Glomerular endothelial cell (primary cell): ENCODE measurements around the gene DPY30. TPM values are rescaled to one million over a fixed set of nuclear protein-coding genes. Genes with fewer than 3 reads are reported as not detected.
A peak's percentile ranks its signal among the peaks of the same experiment; 100 is the strongest.
"Not testable (repeated sequence)": the region's sequence is repeated elsewhere in the genome, so short reads cannot be mapped to it uniquely, and the experiment has no call there.

Experiments
- DNase-seq: peaks from one replicate; pipeline ENCODE4 v3.0.0-alpha.2; 2011; ENCODE audit warnings: low read depth, low spot score; ENCODE audit errors: extremely low read depth
- total RNA-seq: library from RNA; depleted of rRNA; stranded (reverse); fragments of >200 nt; gene quantifications from 2 replicates; pipeline ENCODE4 v1.2.3, GENCODE V29; 2015

Gene DPY30
- 61.7 and 68.7 TPM in 2 replicates for total RNA-seq

DNA sequence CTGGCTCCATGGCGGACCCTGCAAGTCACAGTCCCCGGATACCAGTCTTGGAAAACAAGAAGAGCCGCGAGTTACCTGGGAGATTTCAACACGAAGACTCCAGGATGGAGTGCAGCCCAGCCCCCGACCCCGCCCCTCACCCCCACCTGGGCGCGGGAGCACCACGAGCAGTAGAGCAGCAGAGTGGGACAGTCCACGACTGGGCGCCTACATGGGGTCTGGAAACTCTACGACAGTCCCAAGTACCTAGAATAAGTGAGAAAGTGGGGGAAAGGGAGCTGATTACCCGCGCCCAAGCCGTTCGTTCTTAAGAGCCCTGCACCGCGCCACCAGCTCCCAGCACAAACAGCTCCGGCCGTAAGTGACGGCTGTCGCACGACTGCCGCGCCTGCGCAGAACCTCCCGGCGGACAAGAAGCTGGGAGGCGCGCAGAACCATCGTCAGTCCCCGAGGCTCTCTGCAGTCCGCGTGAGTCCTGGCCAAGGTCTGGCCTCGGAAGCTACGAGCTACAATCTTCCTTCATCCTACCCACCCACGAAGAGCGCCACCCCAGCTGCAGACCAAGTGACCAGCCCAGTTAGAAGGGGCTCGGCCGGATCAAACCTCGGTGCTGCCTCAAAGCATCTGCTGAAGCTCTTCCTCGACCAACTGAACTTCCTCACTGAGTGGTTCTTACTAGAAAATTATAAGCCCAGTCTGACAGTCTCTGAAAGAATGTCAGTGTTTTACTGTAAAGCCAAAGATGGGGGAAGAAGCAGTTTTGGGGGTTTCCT lies at the start of gene DPY30:
TSS of gene DPY30 (minus strand) at position 359 of the 773 bp plus-strand sequence. CDS start at position 10, 349 bp downstream.
- peak; percentile 62 for DNase-seq

DNA sequence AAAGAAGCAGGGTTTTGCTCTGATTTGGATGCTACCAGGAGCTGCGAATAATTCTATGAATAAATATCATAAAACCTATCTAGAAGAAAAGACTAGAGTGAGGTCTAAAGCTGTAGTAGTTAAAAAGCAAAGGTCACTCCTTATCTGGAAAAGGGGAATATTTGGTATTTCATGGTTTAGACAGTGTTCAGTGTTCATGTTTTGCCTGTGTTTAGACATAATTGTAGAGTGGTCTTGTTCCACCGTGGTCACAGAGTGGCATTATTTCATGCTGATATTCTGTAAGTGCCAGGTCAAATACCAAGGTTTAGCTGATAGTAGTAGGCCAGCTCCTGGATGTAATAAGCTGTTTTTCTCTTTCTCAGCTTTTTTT lies 34.5 kb upstream of the DPY30 start:
- DNase-seq = no peak

DNA sequence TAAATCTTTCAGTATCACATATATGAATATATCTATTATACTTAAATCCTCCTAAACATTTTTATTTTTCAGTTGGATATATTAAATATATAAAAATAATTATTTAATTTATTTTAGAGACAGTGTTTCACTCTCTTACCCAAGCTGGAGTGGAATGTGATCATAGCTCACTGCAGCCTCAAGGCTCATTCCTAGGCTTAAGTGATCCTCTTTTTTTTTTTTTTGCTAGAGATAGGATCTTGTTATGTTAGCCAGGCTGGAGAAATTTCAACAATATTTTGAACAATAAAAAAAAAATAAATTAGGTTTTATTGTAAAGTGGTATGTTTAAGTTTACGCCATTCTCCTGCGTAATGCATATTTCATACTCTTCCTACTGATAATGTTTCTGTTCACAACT lies 27.9 kb upstream of the DPY30 start:
- DNase-seq = no peak

DNA sequence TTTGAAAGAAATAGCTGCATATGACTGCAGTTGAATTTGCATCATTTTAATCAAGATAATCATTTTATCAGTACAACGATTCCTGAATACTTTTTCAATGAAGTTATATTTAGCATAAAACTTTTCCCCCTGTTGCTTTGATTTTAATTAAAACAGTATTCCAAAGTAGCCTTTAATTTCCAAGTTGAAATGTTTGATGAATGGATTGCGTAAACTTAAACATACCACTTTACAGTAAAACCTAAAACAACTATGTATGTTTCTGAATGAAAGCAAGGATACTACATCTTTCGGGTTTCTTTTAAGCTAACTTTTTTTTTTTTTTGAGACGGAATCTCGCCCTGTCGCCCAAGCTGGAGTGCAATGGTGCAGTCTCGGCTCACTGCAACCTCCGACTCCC lies 25.1 kb upstream of the DPY30 start:
- no peak for DNase-seq

DNA sequence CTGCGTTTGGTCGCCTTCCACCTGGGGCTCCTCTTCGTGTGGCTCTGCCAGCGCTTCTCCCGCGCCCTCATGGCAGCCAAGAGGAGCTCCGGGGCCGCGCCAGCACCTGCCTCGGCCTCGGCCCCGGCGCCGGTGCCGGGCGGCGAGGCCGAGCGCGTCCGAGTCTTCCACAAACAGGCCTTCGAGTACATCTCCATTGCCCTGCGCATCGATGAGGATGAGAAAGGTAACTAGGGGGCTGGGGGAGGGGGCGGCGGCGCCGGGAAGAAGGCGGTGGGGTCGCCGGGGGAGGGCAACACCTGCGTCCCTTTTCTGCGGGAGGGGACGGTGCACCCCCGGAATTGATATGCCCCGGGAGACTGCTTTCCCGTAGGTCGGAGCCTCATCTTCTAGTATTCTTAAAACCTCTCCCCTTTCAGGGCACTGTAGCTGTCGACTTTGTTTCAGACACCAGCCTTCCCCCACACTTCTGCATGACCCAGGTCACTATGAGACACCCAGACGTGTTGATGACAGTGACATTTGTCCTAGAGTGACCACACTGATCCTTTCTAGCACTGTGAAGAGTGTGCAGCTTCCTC lies 24.5 kb upstream of the DPY30 start:
- DNase-seq = no peak

DNA sequence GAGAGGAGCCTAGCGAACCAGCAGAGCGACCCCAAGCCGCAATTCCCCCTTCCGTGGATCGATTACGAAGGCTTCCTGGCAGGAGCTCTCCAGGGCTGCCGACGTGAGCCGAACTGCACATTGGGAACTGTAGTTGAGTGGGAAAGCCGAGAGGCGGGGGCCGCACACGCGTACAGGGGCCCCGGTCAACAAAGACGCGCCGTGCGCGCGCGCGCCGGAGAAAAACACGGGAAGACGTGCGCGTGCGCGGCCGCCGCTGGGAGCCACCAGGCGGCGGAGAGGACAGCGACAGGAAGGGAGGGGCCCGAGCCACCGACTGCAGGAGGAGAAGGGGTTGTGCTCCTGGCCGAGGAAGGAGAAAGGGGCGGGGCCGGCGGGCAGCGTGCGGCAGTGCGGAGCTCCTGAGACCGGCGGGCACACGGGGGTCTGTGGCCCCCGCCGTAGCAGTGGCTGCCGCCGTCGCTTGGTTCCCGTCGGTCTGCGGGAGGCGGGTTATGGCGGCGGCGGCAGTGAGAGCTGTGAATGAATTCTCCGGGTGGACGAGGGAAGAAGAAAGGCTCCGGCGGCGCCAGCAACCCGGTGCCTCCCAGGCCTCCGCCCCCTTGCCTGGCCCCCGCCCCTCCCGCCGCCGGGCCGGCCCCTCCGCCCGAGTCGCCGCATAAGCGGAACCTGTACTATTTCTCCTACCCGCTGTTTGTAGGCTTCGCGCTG lies 23.9 kb upstream of the DPY30 start, which contains the start of gene SPAST:
TSS of gene SPAST (plus strand) at position 247 of the 711 bp plus-strand sequence. CDS start at position 523, 276 bp downstream.
- DNase-seq = peak; percentile 69

DNA sequence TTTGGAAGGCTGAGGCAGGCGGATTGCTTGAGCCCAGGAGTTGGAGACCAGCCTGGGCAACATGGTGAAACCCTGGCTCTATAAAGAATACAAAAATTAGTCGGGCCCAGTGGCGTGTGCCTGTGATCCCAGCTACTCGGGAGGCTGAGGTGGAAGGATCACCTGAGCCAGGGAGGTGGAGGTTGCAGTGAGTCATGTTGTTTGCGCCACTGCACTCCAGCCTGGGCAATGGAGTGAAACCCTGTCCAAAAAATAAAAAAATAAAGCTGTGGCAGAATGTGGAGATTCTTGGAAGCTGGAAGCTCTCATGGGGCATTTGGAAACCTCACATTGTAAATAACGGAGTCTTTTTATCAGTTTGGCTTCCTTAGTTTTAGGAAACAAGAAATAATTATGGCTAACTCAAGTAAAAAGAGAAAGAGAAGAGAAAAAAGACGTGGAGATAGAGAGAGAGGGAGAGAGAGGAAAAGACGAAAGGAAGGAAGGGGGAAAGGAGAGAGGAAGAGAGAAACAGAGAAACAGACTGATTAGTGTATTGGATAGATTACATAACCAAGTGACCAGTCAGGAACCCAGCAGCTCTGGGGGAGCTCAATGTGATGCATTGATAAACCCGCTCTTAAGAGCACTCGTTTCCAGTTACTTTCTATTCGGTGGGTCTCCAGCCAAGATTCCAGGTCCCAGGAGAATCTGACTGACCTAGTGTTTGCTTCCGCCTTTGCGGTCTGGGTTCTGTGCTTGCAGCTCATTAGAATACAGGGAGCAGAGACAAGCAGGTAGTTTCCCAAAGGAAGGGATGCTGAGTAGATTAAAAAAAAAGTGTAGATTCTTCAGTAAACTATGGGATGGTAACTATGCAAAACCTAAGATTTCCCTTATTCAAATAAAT lies 22.6 kb upstream of the DPY30 start:
- no peak for DNase-seq

DNA sequence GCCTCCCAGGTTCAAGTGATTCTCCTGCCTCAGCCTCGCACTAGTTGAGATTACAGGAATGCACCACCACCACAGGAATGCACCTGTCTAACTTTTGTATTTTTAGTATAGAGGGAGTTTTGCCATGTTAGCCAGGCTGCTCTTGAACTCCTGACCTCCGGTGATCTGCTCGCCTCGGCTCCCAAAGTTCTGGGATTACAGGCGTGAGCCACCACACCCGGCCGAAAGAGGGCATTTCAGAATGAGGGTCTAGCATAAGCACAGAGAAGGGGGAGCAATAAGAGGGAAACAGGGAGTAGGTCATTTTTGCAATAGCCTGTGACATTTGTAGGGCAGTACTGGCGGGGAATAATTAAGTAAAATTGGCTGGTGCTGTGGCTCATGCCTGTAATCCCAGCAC lies 21.8 kb upstream of the DPY30 start:
- no peak for DNase-seq

DNA sequence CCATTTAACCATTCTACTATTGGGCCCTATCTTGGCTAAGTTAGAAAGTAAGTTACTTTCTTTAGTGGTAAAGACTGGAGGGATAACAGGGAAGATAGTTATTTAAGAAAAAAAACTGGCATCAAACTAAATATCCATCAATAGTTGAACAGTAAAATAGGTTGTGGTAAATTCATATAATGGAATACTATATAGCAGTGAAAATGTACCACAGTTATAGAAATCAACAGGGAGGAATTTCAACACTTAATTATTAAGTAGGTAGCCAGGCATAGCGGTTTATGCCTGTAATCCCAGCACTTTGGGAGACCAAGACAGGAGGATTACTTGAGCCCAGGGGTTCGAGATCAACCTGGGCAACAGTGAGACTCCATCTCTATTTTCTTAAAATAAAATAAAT lies 20.7 kb upstream of the DPY30 start:
- no peak for DNase-seq

DNA sequence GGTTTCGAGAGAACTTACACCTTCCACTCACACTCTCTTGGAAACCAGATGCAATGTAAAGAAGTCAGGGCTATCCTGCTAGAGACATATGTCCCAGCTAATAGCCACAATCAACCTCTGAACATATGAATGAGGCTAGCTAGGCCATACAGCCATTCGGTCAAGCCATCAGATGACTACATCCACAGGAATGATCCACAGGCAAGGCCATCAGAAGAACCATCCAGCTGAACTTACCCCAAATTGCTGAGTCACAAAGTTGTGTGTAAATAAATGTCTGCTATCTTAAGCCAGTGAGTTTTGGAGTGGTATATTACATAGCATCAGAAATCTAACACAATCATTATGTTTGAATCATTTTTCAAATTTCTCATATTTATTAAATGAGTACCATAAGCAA lies 18.5 kb upstream of the DPY30 start:
- no peak for DNase-seq

DNA sequence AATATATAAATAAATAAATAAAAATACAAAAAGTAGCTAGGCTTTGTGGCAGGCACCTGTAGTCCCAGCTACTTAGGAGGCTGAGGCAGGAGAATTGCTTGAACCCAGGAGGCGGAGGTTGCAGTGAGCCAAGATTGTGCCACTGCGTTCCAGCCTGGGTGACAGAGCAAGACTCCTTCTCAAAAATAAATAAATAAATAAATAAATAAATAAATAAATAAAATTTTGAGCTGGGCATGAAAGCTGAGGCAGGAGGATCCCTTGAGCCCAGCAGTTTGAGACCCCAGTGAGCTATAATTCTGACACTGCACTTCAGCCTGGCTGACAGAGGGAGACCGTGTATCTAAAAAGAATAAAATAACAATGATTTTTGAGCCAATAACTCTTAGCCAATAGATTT lies 15.0 kb upstream of the DPY30 start:
- not testable (repeated sequence) for DNase-seq

DNA sequence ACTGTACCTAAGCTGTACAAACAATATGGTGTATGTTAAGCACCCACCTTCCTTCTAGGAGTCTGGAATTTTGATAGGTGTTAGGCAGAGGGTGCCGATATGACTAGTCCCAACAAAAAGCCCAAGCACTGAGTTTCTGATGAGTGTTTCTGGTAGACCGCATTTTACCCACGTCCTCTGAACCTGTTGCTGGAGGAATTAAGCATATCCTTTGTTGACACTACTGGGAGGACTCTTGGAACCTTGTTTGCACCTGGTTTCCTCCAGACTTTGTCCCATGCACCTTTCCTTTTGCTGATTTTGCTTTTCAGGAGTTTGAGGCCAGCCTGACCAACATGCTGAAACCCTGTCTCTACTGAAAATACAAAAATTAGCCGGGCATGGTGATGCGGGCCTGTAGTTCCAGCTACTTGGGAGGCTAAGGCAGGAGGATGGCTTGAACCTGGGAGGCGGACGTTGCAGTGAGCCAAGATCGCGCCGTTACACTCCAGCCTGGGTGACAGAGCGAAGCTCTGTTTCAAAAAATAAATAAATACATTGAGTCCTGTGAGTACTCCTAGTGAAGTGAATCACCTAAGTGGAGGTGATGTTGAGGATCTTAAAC lies 12.3 kb upstream of the DPY30 start:
- no peak for DNase-seq

DNA sequence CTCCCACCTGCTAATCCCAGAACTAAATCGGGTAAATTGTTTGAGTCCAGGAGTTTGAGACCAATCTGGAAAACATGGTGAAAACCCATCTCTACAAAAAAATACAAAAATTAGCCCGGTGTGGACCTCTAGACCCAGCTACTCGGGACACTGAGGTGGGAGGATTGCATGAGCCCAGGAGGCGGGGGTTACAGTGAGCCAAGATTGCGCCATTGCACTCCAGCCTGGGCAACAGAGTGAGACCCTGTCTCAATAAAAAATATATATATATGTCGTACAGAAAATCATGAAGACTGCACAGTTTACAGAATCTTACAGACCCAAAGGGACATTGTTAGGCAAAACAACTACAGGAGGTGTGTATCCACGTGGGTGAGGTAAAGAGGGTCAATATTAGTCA lies 4.0 kb upstream of the DPY30 start:
- DNase-seq = no peak

DNA sequence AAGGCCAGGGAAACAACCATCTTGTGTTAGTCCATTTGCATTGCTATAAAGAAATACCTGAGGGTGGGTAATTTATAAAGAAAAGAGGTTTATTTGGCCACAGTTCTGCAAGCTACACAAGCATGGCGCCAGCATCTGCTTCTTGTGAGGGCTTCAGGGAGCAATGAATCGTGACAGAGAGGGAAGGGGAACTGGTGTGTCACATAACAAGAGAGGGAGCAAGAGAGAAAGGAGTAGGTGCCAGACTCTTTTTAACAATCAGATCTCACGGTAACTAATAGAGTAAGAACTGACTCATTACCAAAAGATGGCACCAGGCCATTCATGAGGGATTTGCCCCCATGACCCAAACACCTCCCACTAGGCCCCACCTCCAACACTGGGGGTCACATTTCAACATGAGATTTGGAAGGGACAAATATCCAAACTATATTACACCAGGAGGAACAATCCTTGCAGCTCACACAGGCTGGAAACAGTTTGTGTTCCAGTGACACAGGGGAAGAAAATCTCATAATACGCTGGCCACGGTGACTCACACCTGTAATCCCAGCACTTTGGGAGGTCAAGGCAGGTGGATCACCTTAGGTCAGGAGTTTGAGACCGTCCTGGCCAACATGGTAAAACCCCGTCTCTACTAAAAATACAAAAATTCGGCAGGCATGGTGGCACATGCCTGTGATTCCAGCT lies 5.3 kb downstream of the DPY30 start:
- DNase-seq = not testable (repeated sequence)

DNA sequence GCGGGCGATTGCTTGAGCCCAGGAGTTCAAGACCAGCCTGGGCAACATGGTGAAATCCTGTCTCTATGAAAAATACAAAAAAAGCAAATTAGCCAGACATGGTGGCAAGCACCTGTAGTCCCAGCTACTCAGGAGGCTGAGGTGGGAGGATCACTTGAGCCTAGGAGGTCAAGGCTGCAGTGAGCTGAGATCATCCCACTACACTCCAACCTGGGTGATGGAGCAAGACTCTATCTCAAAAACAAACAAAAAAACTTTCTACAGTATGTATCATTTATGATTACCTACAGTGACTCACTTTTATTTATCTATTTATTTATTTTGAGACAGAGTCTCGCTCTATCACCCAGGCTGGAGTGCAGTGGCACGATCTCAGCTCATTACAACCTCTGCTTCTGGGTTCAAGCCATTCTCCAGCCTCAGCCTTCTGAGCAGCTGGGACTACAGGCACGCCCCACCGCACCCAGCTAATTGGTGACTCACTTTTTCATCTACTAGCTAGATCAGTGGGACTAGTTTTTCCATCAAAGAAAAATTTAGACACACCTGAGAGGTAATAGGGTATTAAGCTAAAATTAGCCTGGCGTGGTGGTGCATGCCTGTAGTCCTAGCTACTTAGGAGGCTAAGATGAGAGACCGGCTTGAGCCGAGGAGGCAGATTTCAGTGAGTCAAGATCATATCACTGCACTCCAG lies 20.7 kb downstream of the DPY30 start:
- DNase-seq = not testable (repeated sequence)

DNA sequence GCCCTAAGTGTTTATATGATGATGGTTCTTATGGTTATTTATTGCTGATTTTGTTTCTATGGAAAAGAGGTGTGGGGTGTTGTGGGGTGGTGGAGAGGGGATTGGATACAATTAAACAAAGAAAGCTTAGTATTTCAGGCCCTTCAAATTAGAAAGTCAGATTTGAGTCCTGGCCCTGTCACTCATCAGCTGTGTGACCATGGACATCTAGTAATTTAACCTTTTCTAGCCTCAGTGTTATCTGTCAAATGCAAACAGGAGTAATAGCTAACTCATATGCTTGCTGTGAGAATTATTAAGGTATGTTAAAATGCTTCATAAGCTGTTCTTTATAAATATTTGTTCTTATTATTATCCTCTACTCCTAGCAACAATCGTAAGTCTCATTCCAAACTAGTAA lies 26.7 kb downstream of the DPY30 start:
- DNase-seq = no peak

DNA sequence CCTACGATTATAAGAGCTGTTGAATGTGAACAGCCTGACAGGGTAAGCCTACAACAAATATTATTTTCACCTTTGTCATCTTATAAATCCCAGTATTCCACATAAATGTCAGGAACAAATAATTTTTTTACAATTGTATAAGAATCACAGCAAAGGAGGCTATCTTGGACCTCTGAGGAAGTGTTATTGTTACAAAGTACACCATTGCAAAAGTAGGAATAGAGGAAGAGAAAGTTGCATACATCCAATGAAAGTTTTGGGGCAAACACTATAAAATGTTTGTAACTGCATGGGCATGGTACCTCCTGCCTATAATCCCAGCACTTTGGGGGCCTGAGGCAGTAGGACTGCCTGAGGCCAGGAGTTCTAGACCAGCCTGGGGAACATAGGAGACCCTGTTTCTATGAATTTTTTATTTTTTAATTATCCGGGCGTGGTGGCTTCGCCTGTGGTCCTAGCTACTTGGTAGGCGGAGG lies 28.1 kb downstream of the DPY30 start:
- no peak for DNase-seq

DNA sequence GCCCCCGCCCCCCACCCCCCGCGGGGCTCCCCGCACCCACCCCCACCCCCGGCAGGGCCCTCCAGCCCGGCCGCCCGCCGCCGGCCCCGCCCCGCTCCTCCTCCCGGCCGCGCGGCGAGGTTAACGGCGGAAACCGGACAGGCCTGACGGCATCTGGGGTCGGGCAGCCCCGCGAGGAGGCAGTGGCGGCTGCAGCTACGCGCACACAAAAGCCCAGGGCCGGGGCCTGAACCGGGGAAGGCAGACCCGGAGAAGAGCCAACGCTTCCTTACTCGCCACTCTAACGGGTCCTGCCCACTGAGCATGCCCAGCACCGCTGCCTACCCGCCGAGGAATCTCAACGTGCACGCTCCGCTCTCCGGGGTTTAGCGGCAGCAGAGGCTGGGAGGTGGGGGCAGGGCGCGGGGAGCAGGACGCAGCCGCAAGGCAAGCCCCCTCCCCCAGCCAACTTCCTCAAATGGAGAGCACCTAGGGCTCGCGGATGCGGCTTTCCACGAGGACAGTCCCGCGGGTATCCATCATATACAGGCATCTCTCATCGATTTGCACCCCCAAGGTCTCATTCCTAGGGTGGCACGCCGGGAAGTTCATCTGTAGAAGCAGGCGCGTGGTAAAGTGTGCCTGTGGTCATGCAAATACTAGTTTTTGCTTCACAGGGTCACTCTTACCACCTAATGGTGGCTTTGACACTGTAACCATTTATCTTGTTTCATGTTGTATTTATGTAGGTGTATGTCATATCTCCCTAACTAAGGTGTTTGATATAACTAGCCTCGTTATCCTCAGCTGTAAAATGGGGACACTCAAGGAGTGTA lies 28.7 kb downstream of the DPY30 start, which contains the start of gene MEMO1:
TSS of gene MEMO1 (minus strand) at position 339 of the 815 bp plus-strand sequence. CDS start 761 bp downstream, outside the sequence.
- DNase-seq = peak; percentile 45
